HepG2 (cell line): Measurements from ENCODE around the gene PDHX. TPM values are rescaled to one million over a fixed set of nuclear protein-coding genes. Genes with fewer than 3 reads are reported as not detected.

Source experiments
- ATAC-seq: fragments of 200-7000 bp; cut with Tn5 transposase; 3 replicates; pipeline ENCODE4 v1.9.1; 2020; ENCODE audit warnings: mild to moderate bottlenecking, moderate library complexity
- BruUV-seq: library from RNA; stranded (reverse); fragments of 400-500 nt; replicated peaks from 2 replicates; lab custom pipeline; 2021; lab: Mats Ljungman, UMichigan
- CTCF ChIA-PET: fragments of 300-600 bp; formaldehyde crosslinking; extraction: SDS; loops from one replicate; lab custom pipeline; 2021; ENCODE audit warnings: low total read pairs, inconsistent platforms, low intra/inter-chr PET ratio; lab: Yijun Ruan, JAX
- POLR2A ChIA-PET: fragments of 350-600 bp; sonication (Branson Sonifier 250); formaldehyde crosslinking; loops from one replicate; lab custom pipeline; 2020; ENCODE audit warnings: antibody characterized with exemption, inconsistent platforms; lab: Yijun Ruan, JAX
- DNase-seq: peaks from one replicate; pipeline ENCODE4 v3.0.0-alpha.2; 2015; ENCODE audit warnings: low spot score
- FAIRE-seq: peaks from 3 replicates; lab custom pipeline; 2011; peaks lifted over from hg19 to GRCh38; lab: Jason Lieb, UNC
- H2AFZ ChIP-seq: one replicate; pipeline ENCODE4 v1.6.1; 2011; ENCODE audit warnings: low read length, inconsistent platforms
- H3K27ac ChIP-seq: fragments of 300-600 bp; 3 replicates; pipeline ENCODE4 v1.8.0; 2011; ENCODE audit warnings: mixed run types, mild to moderate bottlenecking, mixed read lengths, low read length, inconsistent platforms; ENCODE audit not compliant: insufficient read depth; ENCODE audit errors: extremely low read length
- H3K27me3 ChIP-seq, 2 experiments: fragments of 200-600 bp in 1 of 2; 2 replicates in 1 of 2; 3 replicates in 1 of 2; pipeline versions ENCODE4 v1.6.0 to v1.8.0; 2011; ENCODE audit warnings: low read length in 2 of 2, mild to moderate bottlenecking in 2 of 2, moderate library complexity in 2 of 2, inconsistent platforms in 1 of 2; ENCODE audit not compliant: insufficient read depth in 2 of 2, control insufficient read depth in 1 of 2
- H3K36me3 ChIP-seq, 2 experiments: fragments of 200-600 bp in 1 of 2; replicated peaks in 1 of 2; 2 replicates in 1 of 2; 3 replicates in 1 of 2; pipeline versions ENCODE4 v1.5.1 to v1.8.0; 2011; ENCODE audit warnings: low read length in 2 of 2, inconsistent platforms in 1 of 2; ENCODE audit not compliant: insufficient read depth in 2 of 2, control insufficient read depth in 1 of 2
- H3K4me1 ChIP-seq: 2 replicates; pipeline ENCODE4 v1.5.1; 2012; ENCODE audit warnings: low read length, inconsistent platforms; ENCODE audit not compliant: insufficient read depth
- H3K4me2 ChIP-seq: 2 replicates; pipeline ENCODE4 v1.6.0; 2011; ENCODE audit warnings: low read depth, low read length, inconsistent platforms
- H3K4me3 ChIP-seq, 3 experiments: fragments of 200-600 bp in 1 of 3; sonication (generic), shearing (Covaris generic) in 1 of 3; replicated peaks in 1 of 3; 2 replicates each; pipeline ENCODE4 v1.5.1; 2011 to 2016; ENCODE audit warnings: low read length in 3 of 3, inconsistent platforms in 2 of 3, low read depth in 2 of 3, mild to moderate bottlenecking in 2 of 3, control low read depth in 1 of 3, mixed read lengths in 1 of 3; ENCODE audit not compliant: insufficient read depth in 1 of 3
- H3K79me2 ChIP-seq: one replicate; pipeline ENCODE4 v1.6.1; 2011; ENCODE audit warnings: low read length, inconsistent platforms; ENCODE audit not compliant: insufficient read depth
- H3K9ac ChIP-seq: 2 replicates; pipeline ENCODE4 v1.6.0; 2011; ENCODE audit warnings: mild to moderate bottlenecking, low read depth, low read length, inconsistent platforms; ENCODE audit not compliant: insufficient read depth
- H3K9me3 ChIP-seq: 2 replicates; pipeline ENCODE4 v1.5.1; 2012; ENCODE audit warnings: mild to moderate bottlenecking, low read length
- H4K20me1 ChIP-seq: 2 replicates; pipeline ENCODE4 v1.6.0; 2011; ENCODE audit warnings: inconsistent platforms, mild to moderate bottlenecking, low read length, moderate library complexity; ENCODE audit not compliant: insufficient read depth
- BRD4 ChIP-seq: sonication (generic); formaldehyde crosslinking; IDR thresholded peaks from 2 replicates; pipeline ENCODE4 v1.4.0; 2020; ENCODE audit warnings: missing genetic modification reagents
- FOSL2 ChIP-seq: sonication (generic); formaldehyde crosslinking; IDR thresholded peaks from 2 replicates; pipeline ENCODE4 v1.4.0; 2020; ENCODE audit warnings: missing genetic modification reagents
- FOXK2 ChIP-seq: fragments of 450-650 bp; IDR thresholded peaks from 2 replicates; pipeline ENCODE4 v1.6.1; 2016
- HBP1 ChIP-seq: IDR thresholded peaks from 2 replicates; pipeline ENCODE4 v1.6.1; 2016; ENCODE audit warnings: low read depth, control low read depth
- HOXA7 ChIP-seq: sonication (generic); formaldehyde crosslinking; IDR thresholded peaks from 2 replicates; pipeline ENCODE4 v1.8.1; 2022; ENCODE audit warnings: mild to moderate bottlenecking, missing genetic modification reagents, moderate library complexity
- MAF1 ChIP-seq: sonication (generic); formaldehyde crosslinking; IDR thresholded peaks from 2 replicates; pipeline ENCODE4 v1.5.0; 2020; ENCODE audit warnings: missing genetic modification reagents, borderline replicate concordance
- NFYC ChIP-seq: IDR thresholded peaks from 2 replicates; pipeline ENCODE4 v1.6.1; 2016; ENCODE audit warnings: missing genetic modification reagents, missing compliant biosample characterization
- SNAPC2 ChIP-seq: sonication (generic); formaldehyde crosslinking; IDR thresholded peaks from 2 replicates; pipeline ENCODE4 v1.8.1; 2022; ENCODE audit warnings: mild to moderate bottlenecking, missing genetic modification reagents
- TERF1 ChIP-seq: sonication (generic); formaldehyde crosslinking; IDR thresholded peaks from 2 replicates; pipeline ENCODE4 v1.8.0; 2022; ENCODE audit warnings: mild to moderate bottlenecking, missing genetic modification reagents, moderate library complexity
- THRA ChIP-seq: sonication (generic); formaldehyde crosslinking; IDR thresholded peaks from 2 replicates; pipeline ENCODE4 v1.4.0; 2020; ENCODE audit warnings: missing genetic modification reagents, borderline replicate concordance
- ZBTB4 ChIP-seq: sonication (generic); formaldehyde crosslinking; IDR thresholded peaks from 2 replicates; pipeline ENCODE4 v1.4.0; 2020; ENCODE audit warnings: missing genetic modification reagents, mild to moderate bottlenecking, borderline replicate concordance
- ZNF326 ChIP-seq: sonication (generic); formaldehyde crosslinking; IDR thresholded peaks from 2 replicates; pipeline ENCODE4 v1.4.0; 2020; ENCODE audit warnings: missing genetic modification reagents, borderline replicate concordance
- ZNF329 ChIP-seq: sonication (generic); formaldehyde crosslinking; IDR thresholded peaks from 2 replicates; pipeline ENCODE4 v1.9.0; 2021; ENCODE audit warnings: low read depth, mild to moderate bottlenecking, missing genetic modification reagents
- ZNF333 ChIP-seq: sonication (generic); formaldehyde crosslinking; IDR thresholded peaks from 2 replicates; pipeline ENCODE4 v1.4.0; 2020; ENCODE audit warnings: mild to moderate bottlenecking, missing genetic modification reagents, borderline replicate concordance
- ZNF562 ChIP-seq: sonication (generic); formaldehyde crosslinking; IDR thresholded peaks from 2 replicates; pipeline ENCODE4 v1.8.0; 2022; ENCODE audit warnings: missing genetic modification reagents, borderline replicate concordance
- ZNF703 ChIP-seq: sonication (generic); formaldehyde crosslinking; IDR thresholded peaks from 2 replicates; pipeline ENCODE4 v1.5.1; 2020; ENCODE audit warnings: missing genetic modification reagents, mild to moderate bottlenecking, moderate library complexity, borderline replicate concordance
- WGBS: methylation state at CpG from one replicate; pipeline ENCODE4 v1.1.6; 2017; ENCODE audit warnings: low lambda C conversion rate; 5-methylcytosine and 5-hydroxymethylcytosine counted together
- in situ Hi-C: cut with HindIII; loops from 2 replicates; pipeline ENCODE4 v1.10.0; 2017; ENCODE audit warnings: low pct_unique_long_range_greater_than_20kb; ENCODE audit not compliant: extremely low pct_ligation_motif_present
- intact Hi-C: fragments of 100-400 bp; cut with micrococcal nuclease; formaldehyde crosslinking; loops from one replicate; pipeline ENCODE4 v1.10.0; 2022; ENCODE audit not compliant: unreplicated experiment
- polyA plus RNA-seq, 8 experiments: library from polyadenylated mRNA; depleted of rRNA in 3 of 8; stranded (reverse) in 7 of 8; unstranded in 1 of 8; fragments of >200 nt; fragmentation: Illumina TruSeq in 4 of 8; extraction: Trizol in 4 of 8; gene quantifications; 2 replicates each; pipeline versions ENCODE4 v1.2.1 to v1.2.3, GENCODE V29; 2011 to 2016; ENCODE audit warnings: low read depth in 4 of 8, missing spikeins in 1 of 8, mixed read lengths in 1 of 8; ENCODE audit not compliant: insufficient read depth in 1 of 8
- total RNA-seq, 5 experiments: library from RNA; depleted of rRNA; stranded (reverse); fragments of >200 nt; fragmentation: Illumina TruSeq; extraction: Trizol; gene quantifications; 2 replicates each; pipeline ENCODE4 v1.2.3, GENCODE V29; 2016; ENCODE audit warnings: low read depth in 1 of 5

PDHX gene
- total and polyA plus RNA-seq, 2 of the 13 experiments (the other 11 are each of a cell fraction or from before 2014, with no cell fraction given), result 41.0 to 73.8 TPM

GRCh38 chr11:35015621-35016387, 99.4 kb downstream of the PDHX start:
- H3K79me2 ChIP-seq, result no peaks in the 10 kb centered on the region
- H3K36me3 ChIP-seq, result no peaks in the 10 kb centered on the region
- CTCF ChIA-PET, result no interaction called here
- intact Hi-C loops, result no loop called here
- no TSS peak for BruUV-seq
- POLR2A ChIA-PET, result no interaction called here
- no peaks in the 10 kb centered on the region for H3K27me3 ChIP-seq
- H4K20me1 ChIP-seq, result no peaks in the 10 kb centered on the region
- H3K27ac ChIP-seq, result no peak overlapping the region
- 65% methylated on average over 6 of the region's 6 CpGs for WGBS
- no peaks in the 10 kb centered on the region for H3K9me3 ChIP-seq
- FAIRE-seq (no peak), ATAC-seq (no peak), DNase-seq (no peak)
- no peak overlapping the region for H2AFZ ChIP-seq
- H3K4me1 ChIP-seq, result peaks cover 10% of the 10 kb centered on the region
- in situ Hi-C loops, result no loop called here
- no peak overlapping the region for H3K4me2 ChIP-seq
- no peak overlapping the region for H3K4me3 ChIP-seq
- H3K9ac ChIP-seq, result no peak overlapping the region
- TF ChIP-seq TERF1 (CRISPR knock-in tag) (no peak), ZNF329 (no peak), BRD4 (CRISPR knock-in tag) (no peak), NFYC (no peak), HOXA7 (CRISPR knock-in tag) (no peak), ZBTB4 (CRISPR knock-in tag) (no peak), THRA (no peak), ZNF333 (CRISPR knock-in tag) (no peak), ZNF562 (CRISPR knock-in tag) (no peak), FOSL2 (CRISPR knock-in tag) (no peak), ZNF326 (CRISPR knock-in tag) (no peak), ZNF703 (no peak), HBP1 (CRISPR knock-in tag) (no peak), MAF1 (CRISPR knock-in tag) (no peak), FOXK2 (no peak), SNAPC2 (CRISPR knock-in tag) (no peak)
